Ovary (tissue), 9 donors: ENCODE measurements around the gene CYLD. TPM values are rescaled to one million over a fixed set of nuclear protein-coding genes. Genes with fewer than 3 reads are reported as not detected.

Experiments used
- DNase-seq, 5 donors: peaks; one replicate each; pipeline ENCODE4 v3.0.0-alpha.2; 2019 to 2020
- H3K27ac ChIP-seq, 2 donors: fragments of 200-600 bp; one replicate each; pipeline versions ENCODE4 v1.5.1 to v1.8.0; 2019 to 2022
- H3K27me3 ChIP-seq: fragments of 200-600 bp; one replicate; pipeline ENCODE4 v1.8.0; 2022
- H3K36me3 ChIP-seq: fragments of 200-600 bp; sonication (generic); one replicate; pipeline ENCODE4 v1.5.1; 2019
- H3K4me1 ChIP-seq: one replicate; pipeline ENCODE4 v1.8.1; 2013; ENCODE audit warnings: mild to moderate bottlenecking, moderate library complexity; ENCODE audit not compliant: insufficient read depth
- H3K4me3 ChIP-seq: fragments of 200-600 bp; sonication (generic); one replicate; pipeline ENCODE4 v1.5.1; 2017
- H3K9me3 ChIP-seq, 2 donors: fragments of 200-600 bp in 1 of 2; sonication (generic) in 1 of 2; one replicate each; pipeline versions ENCODE4 v1.5.1 to v1.8.1; 2013 to 2019; ENCODE audit warnings: mild to moderate bottlenecking in 1 of 2, moderate library complexity in 1 of 2
- CTCF ChIP-seq, 3 donors: fragments of 450-650 bp in 2 of 3; fragments of 200-600 bp in 1 of 3; IDR thresholded peaks; one replicate each; pipeline versions ENCODE4 v1.5.1 to v1.8.0; 2016 to 2022; ENCODE audit warnings: antibody characterized with exemption in 3 of 3, mild to moderate bottlenecking in 1 of 3
- EP300 ChIP-seq: sonication (generic); formaldehyde crosslinking; IDR thresholded peaks from one replicate; pipeline ENCODE4 v1.6.1; 2017; ENCODE audit warnings: antibody characterized with exemption
- POLR2A ChIP-seq: fragments of 450-650 bp; IDR thresholded peaks from one replicate; pipeline ENCODE4 v1.6.1; 2017; ENCODE audit warnings: antibody characterized with exemption, mild to moderate bottlenecking, moderate library complexity
- WGBS, 3 donors: extraction: QIAGEN DNeasy Blood & Tissue Kit in 1 of 3; methylation state at CpG; one replicate each; pipeline versions ENCODE4 v1.1.5 to v1.1.7; 2013 to 2017; 5-methylcytosine and 5-hydroxymethylcytosine counted together
- intact Hi-C, 4 donors: fragments of 100-400 bp; cut with DNase I; formaldehyde crosslinking; loops; one replicate each; pipeline versions ENCODE4 v1.11.0 to v1.15.1; 2022 to 2023
- polyA plus RNA-seq, 2 donors: library from polyadenylated mRNA; stranded (reverse); fragments of 200-250 nt in 1 of 2; fragments of 350-450 nt in 1 of 2; fragmentation: Illumina TruSeq in 1 of 2; extraction: RNeasy Lipid Tissue Mini Kit (QIAGEN cat#74804) in 1 of 2; gene quantifications; one replicate each; pipeline ENCODE4 v1.2.3, GENCODE V29; 2013 to 2014
- total RNA-seq, 7 donors: library from RNA; depleted of rRNA in 2 of 7; stranded (reverse); fragments of >200 nt in 2 of 7; fragmentation: NEBNext Ultra II Directional in 3 of 7; extraction: Animal tissue kit (Norgen Biotek cat#: 25700) in 3 of 7; gene quantifications; one replicate each; pipeline versions ENCODE4 v1.1.0 to v1.2.4, GENCODE V29; 2016 to 2023
- donor health status: DM: no; HTN: no; CAD: no; lungs with moderate emphysema.
- donor health status: DM: no; HTN: no; CAD: no.
- donor health status: Bipolar disorder and iron deficiency.
- donor health status: DM: yes; HTN: yes; CAD: no.
- donor health status: DM: no; HTN: no; CAD: no.
- donor health status: DM: yes; HTN: yes; CAD: no.

CYLD gene
- total and polyA plus RNA-seq, 9 donors, result 11.2 to 57.6 (median 38.6) TPM

- no peak overlapping the region for H3K27ac ChIP-seq
- intact Hi-C loops, result no loop called here
These were observed 10.8 kb downstream of the CYLD start for GRCh38 chr16:50752471-50753235.

GRCh38 chr16:50756473-50756872 lies 14.6 kb downstream of the CYLD start:
- Histone ChIP-seq H3K27ac (no peak overlapping the region), H3K9me3 (no peaks in the 10 kb centered on the region), H3K4me1 (peaks cover under 1% of the 10 kb centered on the region), H3K27me3 (no peaks in the 10 kb centered on the region), H3K36me3 (no peaks in the 10 kb centered on the region), H3K4me3 (no peak overlapping the region)
- no peak for TF ChIP-seq POLR2A
- TF ChIP-seq CTCF (IDR thresholded peaks at IDR 0.05), result no peak
- TF ChIP-seq EP300, result no peak
- DNase-seq, result no peak
- WGBS, 3 donors, result 74 to 82% (median 77%) methylated on average over 3 of the region's 3 CpGs
- intact Hi-C loops, result no loop called here

More at GRCh38 chr16:50752471-50753235, 10.8 kb downstream of the CYLD start:
- Histone ChIP-seq H3K36me3 (no peaks in the 10 kb centered on the region), H3K9me3 (no peaks in the 10 kb centered on the region), H3K4me3 (no peak overlapping the region), H3K4me1 (peaks cover 1% of the 10 kb centered on the region), H3K27me3 (no peaks in the 10 kb centered on the region)
- TF ChIP-seq POLR2A, result no peak
- no peak for TF ChIP-seq CTCF (IDR thresholded peaks at IDR 0.05)
- TF ChIP-seq EP300, result no peak
- no peak for DNase-seq
- 84 to 90% (median 87%) methylated on average over 4 of the region's 4 CpGs for WGBS, 3 donors

- no peak for TF ChIP-seq CTCF (IDR thresholded peaks at IDR 0.05)
- TF ChIP-seq POLR2A, result no peak
- no peak for TF ChIP-seq EP300
These were observed 19.4 kb downstream of the CYLD start for GRCh38 chr16:50761267-50761666.

GRCh38 chr16:50762241-50762640 lies 20.4 kb downstream of the CYLD start:
- Histone ChIP-seq H3K27ac (no peak overlapping the region), H3K4me3 (no peak overlapping the region), H3K9me3 (peaks cover 0 to 6% of the 10 kb centered on the region in 2 donors), H3K36me3 (no peaks in the 10 kb centered on the region), H3K27me3 (no peaks in the 10 kb centered on the region), H3K4me1 (no peaks in the 10 kb centered on the region)
- 73 to 81% (median 79%) methylated on average over 3 of the region's 3 CpGs for WGBS, 3 donors
- intact Hi-C loops, result no loop called here
- TF ChIP-seq EP300 (no peak), POLR2A (no peak)
- no peak for DNase-seq

More at GRCh38 chr16:50761267-50761666, 19.4 kb downstream of the CYLD start:
- H3K9me3 ChIP-seq, result peaks cover 0 to 4% of the 10 kb centered on the region in 2 donors
- WGBS, 3 donors, result 73 to 88% (median 85%) methylated on average over 1 of the region's 1 CpG
- H3K36me3 ChIP-seq, result no peaks in the 10 kb centered on the region
- H3K4me1 ChIP-seq, result no peaks in the 10 kb centered on the region
- no peaks in the 10 kb centered on the region for H3K27me3 ChIP-seq
- no peak overlapping the region for H3K4me3 ChIP-seq
- no peak overlapping the region for H3K27ac ChIP-seq
- intact Hi-C loops, result no loop called here
- DNase-seq, result no peak

- intact Hi-C loops, result no loop called here
- H3K27me3 ChIP-seq, result no peaks in the 10 kb centered on the region
- DNase-seq, result no peak
- H3K9me3 ChIP-seq, result peaks cover 0 to 6% of the 10 kb centered on the region in 2 donors
- H3K36me3 ChIP-seq, result no peaks in the 10 kb centered on the region
- 94 to 97% (median 96%) methylated on average over 2 of the region's 2 CpGs for WGBS, 3 donors
- no peak overlapping the region for H3K27ac ChIP-seq
- H3K4me1 ChIP-seq, result no peaks in the 10 kb centered on the region
- H3K4me3 ChIP-seq, result no peak overlapping the region
- TF ChIP-seq POLR2A (no peak), CTCF (IDR thresholded peaks at IDR 0.05) (no peak), EP300 (no peak)
These were observed 21.3 kb downstream of the CYLD start for GRCh38 chr16:50763211-50763610.
